DND-41 (cell line): Measurements from ENCODE around the gene ATP9B.

Experiments
- CTCF ChIP-seq: IDR thresholded peaks from 2 replicates; pipeline ENCODE4 v1.5.1; 2012; ENCODE audit warnings: borderline replicate concordance, low read length, moderate library complexity, mild to moderate bottlenecking; ENCODE audit not compliant: poor library complexity, severe bottlenecking; ENCODE audit errors: extremely low read depth
- EZH2 ChIP-seq: IDR thresholded peaks from 3 replicates; pipeline ENCODE4 v1.6.1; 2012; ENCODE audit warnings: borderline replicate concordance, low read depth, mild to moderate bottlenecking, moderate library complexity, low read length, inconsistent platforms; ENCODE audit not compliant: severe bottlenecking

GRCh38 chr18:79393181-79393634 lies 324.0 kb downstream of the ATP9B start:
- TF ChIP-seq CTCF (no peak), EZH2 (no peak)
